HUES64 (cell line): ENCODE data around the gene NRN1L.

Experiments used
- H3K27ac ChIP-seq: 2 replicates; pipeline ENCODE4 v1.7.0; 2013; ENCODE audit warnings: low read depth, low read length, inconsistent platforms
- H3K27me3 ChIP-seq: 2 replicates; pipeline ENCODE4 v1.6.1; 2013; ENCODE audit warnings: mild to moderate bottlenecking, low read length; ENCODE audit not compliant: insufficient read depth
- H3K36me3 ChIP-seq: 2 replicates; pipeline ENCODE4 v1.6.1; 2013; ENCODE audit warnings: mild to moderate bottlenecking, low read length; ENCODE audit not compliant: insufficient read depth
- H3K4me1 ChIP-seq: 2 replicates; pipeline ENCODE4 v1.6.1; 2013; ENCODE audit warnings: mild to moderate bottlenecking, low read length, moderate library complexity; ENCODE audit not compliant: insufficient read depth
- H3K4me3 ChIP-seq: 2 replicates; pipeline ENCODE4 v1.5.1; 2013; ENCODE audit warnings: mild to moderate bottlenecking, low read length, moderate library complexity
- H3K9ac ChIP-seq: 2 replicates; pipeline ENCODE4 v1.6.1; 2013; ENCODE audit warnings: mild to moderate bottlenecking, low read depth, low read length
- H3K9me3 ChIP-seq: 2 replicates; pipeline ENCODE4 v1.6.1; 2013; ENCODE audit warnings: low read depth, low read length; ENCODE audit not compliant: insufficient read depth
- WGBS: fragments of 150-250, 120-280 bp; methylation state at CpG from one replicate; pipeline ENCODE4 v1.1.7; 2013; ENCODE audit warnings: missing lambda C conversion rate; 5-methylcytosine and 5-hydroxymethylcytosine counted together

The NRN1L gene

GRCh38 chr16:67885545-67885944 is 860 bp downstream of the NRN1L start:
- H3K4me1 ChIP-seq = no peaks in the 10 kb centered on the region; the same call in 1 of the 2 replicates
- no peaks in the 10 kb centered on the region for H3K27me3 ChIP-seq
- H3K36me3 ChIP-seq = peaks cover 35% of the 10 kb centered on the region
- H3K9me3 ChIP-seq = no peaks in the 10 kb centered on the region
- no peak overlapping the region for H3K9ac ChIP-seq
- H3K27ac ChIP-seq = no peak overlapping the region
- WGBS = 87% methylated on average over 12 of the region's 12 CpGs
- H3K4me3 ChIP-seq = no peak overlapping the region

- H3K27me3 ChIP-seq = no peaks in the 10 kb centered on the region
- H3K4me1 ChIP-seq = no peaks in the 10 kb centered on the region; the same call in 1 of the 2 replicates
- no peak overlapping the region for H3K9ac ChIP-seq
- H3K9me3 ChIP-seq = no peaks in the 10 kb centered on the region
- H3K4me3 ChIP-seq = no peak overlapping the region
- peaks cover 31% of the 10 kb centered on the region for H3K36me3 ChIP-seq
- 96% methylated on average over 19 of the region's 19 CpGs for WGBS
- H3K27ac ChIP-seq = no peak overlapping the region
These were observed 1.3 kb downstream of the NRN1L start for GRCh38 chr16:67885976-67886375.

- Histone ChIP-seq H3K9ac (no peak overlapping the region), H3K27ac (no peak overlapping the region), H3K36me3 (peaks cover 26% of the 10 kb centered on the region), H3K4me1 (no peaks in the 10 kb centered on the region; the same call in 1 of the 2 replicates), H3K27me3 (no peaks in the 10 kb centered on the region), H3K4me3 (no peak overlapping the region), H3K9me3 (no peaks in the 10 kb centered on the region)
- 87% methylated on average over 5 of the region's 5 CpGs for WGBS
These were observed 1.7 kb downstream of the NRN1L start for GRCh38 chr16:67886387-67886786.

- Histone ChIP-seq H3K9me3 (no peaks in the 10 kb centered on the region), H3K4me1 (peaks cover 5% of the 10 kb centered on the region), H3K4me3 (no peak overlapping the region), H3K27ac (no peak overlapping the region), H3K9ac (no peak overlapping the region), H3K27me3 (no peaks in the 10 kb centered on the region), H3K36me3 (peaks cover 8% of the 10 kb centered on the region)
- 93% methylated on average over 3 of the region's 3 CpGs for WGBS
These were observed 3.6 kb downstream of the NRN1L start for GRCh38 chr16:67888331-67888730.

GRCh38 chr16:67892375-67892774 is 7.7 kb downstream of the NRN1L start:
- no peaks in the 10 kb centered on the region for H3K9me3 ChIP-seq
- H3K4me1 ChIP-seq = peaks cover 12% of the 10 kb centered on the region; the same call in 1 of the 2 replicates
- H3K27ac ChIP-seq = peak overlapping the region; percentile 17; the same call in 1 of the 2 replicates
- H3K27me3 ChIP-seq = no peaks in the 10 kb centered on the region
- H3K36me3 ChIP-seq = no peaks in the 10 kb centered on the region
- 70% methylated on average over 3 of the region's 5 CpGs for WGBS
- H3K4me3 ChIP-seq = peak overlapping the region; percentile 61
- peak overlapping the region; percentile 55 for H3K9ac ChIP-seq

GRCh38 chr16:67892899-67893742 is 8.4 kb downstream of the NRN1L start, which contains the start of gene PSKH1:
Gene PSKH1 (plus strand): TSS chr16:67893254. CDS start chr16:67908750, 15,496 bp downstream.
- H3K9me3 ChIP-seq = no peaks in the 10 kb centered on the region
- H3K4me1 ChIP-seq = peaks cover 12% of the 10 kb centered on the region; the same call in 1 of the 2 replicates
- peak within 1 kb of the TSS; percentile 99 for H3K9ac ChIP-seq
- no peaks in the 10 kb centered on the region for H3K27me3 ChIP-seq
- no peaks in the 10 kb centered on the region for H3K36me3 ChIP-seq
- peak within 1 kb of the TSS; percentile 90 for H3K27ac ChIP-seq
- peak within 1 kb of the TSS; percentile 100 for H3K4me3 ChIP-seq
- WGBS = under 1% methylated on average over 90 of the region's 90 CpGs

GRCh38 chr16:67893743-67894399 is 9.2 kb downstream of the NRN1L start:
- Histone ChIP-seq H3K36me3 (no peaks in the 10 kb centered on the region), H3K4me1 (peaks cover 12% of the 10 kb centered on the region; the same call in 1 of the 2 replicates), H3K27ac (peak overlapping the region; percentile 90), H3K9me3 (no peaks in the 10 kb centered on the region), H3K4me3 (peak overlapping the region; percentile 100), H3K27me3 (no peaks in the 10 kb centered on the region), H3K9ac (peak overlapping the region; percentile 99)
- WGBS = 40% methylated on average over 14 of the region's 14 CpGs

- WGBS = 94% methylated on average over 3 of the region's 3 CpGs
- H3K9me3 ChIP-seq = no peaks in the 10 kb centered on the region
- H3K4me1 ChIP-seq = peaks cover 12% of the 10 kb centered on the region; the same call in 1 of the 2 replicates
- H3K4me3 ChIP-seq = no peak overlapping the region
- H3K27ac ChIP-seq = no peak overlapping the region
- H3K27me3 ChIP-seq = no peaks in the 10 kb centered on the region
- no peaks in the 10 kb centered on the region for H3K36me3 ChIP-seq
- no peak overlapping the region for H3K9ac ChIP-seq
These were observed 12.5 kb downstream of the NRN1L start for GRCh38 chr16:67897231-67897630.

GRCh38 chr16:67901734-67902133 is 17.0 kb downstream of the NRN1L start:
- Histone ChIP-seq H3K4me1 (no peaks in the 10 kb centered on the region), H3K27me3 (no peaks in the 10 kb centered on the region), H3K36me3 (no peaks in the 10 kb centered on the region), H3K9ac (no peak overlapping the region), H3K4me3 (no peak overlapping the region), H3K27ac (no peak overlapping the region), H3K9me3 (no peaks in the 10 kb centered on the region)
- 96% methylated on average over 5 of the region's 5 CpGs for WGBS

GRCh38 chr16:67902831-67903230 is 18.1 kb downstream of the NRN1L start:
- Histone ChIP-seq H3K9ac (no peak overlapping the region), H3K36me3 (no peaks in the 10 kb centered on the region), H3K9me3 (no peaks in the 10 kb centered on the region), H3K27me3 (no peaks in the 10 kb centered on the region), H3K4me3 (no peak overlapping the region), H3K4me1 (no peaks in the 10 kb centered on the region), H3K27ac (no peak overlapping the region)
- 92% methylated on average over 4 of the region's 4 CpGs for WGBS
